Peyer's patch (tissue), 4 donors: Measurements from ENCODE around the gene ARMC12.

Source experiments
- POLR2A ChIP-seq, 2 donors: fragments of 450-650 bp; IDR thresholded peaks; one replicate each; pipeline ENCODE4 v1.5.1; 2017; ENCODE audit warnings: antibody characterized with exemption in 2 of 2, mild to moderate bottlenecking in 2 of 2, moderate library complexity in 2 of 2
- TF ChIP-seq, protein P1 (sequence below), 6 experiments: fragments of 450-650 bp in 4 of 6; fragments of 200-600 bp in 2 of 6; sonication (generic) in 1 of 6; IDR thresholded peaks; one replicate each; pipeline ENCODE4 v1.5.1; 2017 to 2019; ENCODE audit warnings: antibody characterized with exemption in 6 of 6, mild to moderate bottlenecking in 3 of 6, moderate library complexity in 1 of 6

DNA sequence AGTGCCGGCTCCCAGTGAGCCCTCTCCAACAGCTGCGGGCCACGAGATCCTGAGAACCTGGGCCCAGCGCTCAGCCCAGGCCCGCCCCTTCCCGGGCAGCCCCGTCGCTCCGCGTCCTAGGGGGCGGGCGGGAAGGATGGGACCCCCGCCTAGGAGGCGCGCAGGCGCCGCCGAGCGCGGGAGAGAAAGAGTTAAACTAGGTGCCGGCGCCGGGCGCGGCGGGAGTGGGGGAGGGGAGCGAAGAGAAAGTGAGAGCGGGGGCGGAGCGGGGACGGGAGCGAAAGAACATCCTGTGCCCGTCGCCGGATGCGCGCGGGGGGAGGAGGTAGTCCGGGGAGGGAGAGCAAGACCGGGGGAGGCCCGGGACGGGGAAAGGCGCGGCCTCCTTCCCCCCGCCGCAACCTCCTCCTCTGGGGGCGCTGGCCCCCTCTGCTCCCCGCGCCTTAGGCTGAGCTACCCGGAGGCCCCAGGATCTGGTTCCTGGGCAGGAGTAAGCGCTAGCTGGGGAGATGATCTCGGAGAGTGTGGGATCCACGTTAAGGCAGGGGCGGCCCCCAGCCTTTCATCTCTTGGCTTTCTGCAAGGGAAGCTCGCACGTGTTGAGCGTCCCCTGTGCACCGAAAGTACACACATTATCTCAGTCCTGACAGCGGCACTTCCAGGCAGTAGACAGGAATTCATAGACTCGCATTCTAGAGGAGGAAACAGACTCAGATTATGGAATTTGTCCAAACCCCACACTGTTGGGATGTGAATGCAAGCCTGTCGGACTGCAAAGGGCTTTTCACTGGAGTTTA is 4.9 kb upstream of the ARMC12 start:
- TF ChIP-seq POLR2A (IDR thresholded peaks at IDR 0.05), result peak in 1 of 2 donors; percentile 79
- TF ChIP-seq, protein P1, sequence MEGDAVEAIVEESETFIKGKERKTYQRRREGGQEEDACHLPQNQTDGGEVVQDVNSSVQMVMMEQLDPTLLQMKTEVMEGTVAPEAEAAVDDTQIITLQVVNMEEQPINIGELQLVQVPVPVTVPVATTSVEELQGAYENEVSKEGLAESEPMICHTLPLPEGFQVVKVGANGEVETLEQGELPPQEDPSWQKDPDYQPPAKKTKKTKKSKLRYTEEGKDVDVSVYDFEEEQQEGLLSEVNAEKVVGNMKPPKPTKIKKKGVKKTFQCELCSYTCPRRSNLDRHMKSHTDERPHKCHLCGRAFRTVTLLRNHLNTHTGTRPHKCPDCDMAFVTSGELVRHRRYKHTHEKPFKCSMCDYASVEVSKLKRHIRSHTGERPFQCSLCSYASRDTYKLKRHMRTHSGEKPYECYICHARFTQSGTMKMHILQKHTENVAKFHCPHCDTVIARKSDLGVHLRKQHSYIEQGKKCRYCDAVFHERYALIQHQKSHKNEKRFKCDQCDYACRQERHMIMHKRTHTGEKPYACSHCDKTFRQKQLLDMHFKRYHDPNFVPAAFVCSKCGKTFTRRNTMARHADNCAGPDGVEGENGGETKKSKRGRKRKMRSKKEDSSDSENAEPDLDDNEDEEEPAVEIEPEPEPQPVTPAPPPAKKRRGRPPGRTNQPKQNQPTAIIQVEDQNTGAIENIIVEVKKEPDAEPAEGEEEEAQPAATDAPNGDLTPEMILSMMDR (IDR thresholded peaks at IDR 0.05), result peak in 3 of 6 experiments; percentile 10 to 30 (median 19)
